Frontal cortex (tissue), 1 donor: ENCODE data around the gene CHRM5. TPM values are rescaled to one million over a fixed set of nuclear protein-coding genes. Genes with fewer than 3 reads are reported as not detected.

Source experiments
- total RNA-seq: library from RNA; depleted of rRNA; stranded (reverse); fragments of >200 nt; gene quantifications from one replicate; pipeline ENCODE4 v1.2.3, GENCODE V29; 2014

Gene CHRM5
- total RNA-seq, 1 donor from 2014 or later, result 0.41 TPM

Other genes with a start within 250 kb of the CHRM5 start
- gene AVEN, start 70.7 kb downstream of the CHRM5 start, total RNA-seq, result 8.6 TPM
- 22.8 TPM for gene EMC7, start 133.4 kb downstream of the CHRM5 start, total RNA-seq
- 4.5 TPM for gene PGBD4, start 133.6 kb downstream of the CHRM5 start, total RNA-seq
- gene KATNBL1, start 241.6 kb downstream of the CHRM5 start, total RNA-seq, result 109 TPM